Glomerular visceral epithelial cell (primary cell): Measurements from ENCODE around the gene CEP97.
A peak's percentile ranks its signal among the peaks of the same experiment; 100 is the strongest.
"Not testable (repeated sequence)": the region's sequence is repeated elsewhere in the genome, so short reads cannot be mapped to it uniquely, and the experiment has no call there.

Source experiments
- DNase-seq: peaks from one replicate; pipeline ENCODE4 v3.0.0-alpha.2; 2016; ENCODE audit errors: extremely low spot score

The CEP97 gene, protein sequence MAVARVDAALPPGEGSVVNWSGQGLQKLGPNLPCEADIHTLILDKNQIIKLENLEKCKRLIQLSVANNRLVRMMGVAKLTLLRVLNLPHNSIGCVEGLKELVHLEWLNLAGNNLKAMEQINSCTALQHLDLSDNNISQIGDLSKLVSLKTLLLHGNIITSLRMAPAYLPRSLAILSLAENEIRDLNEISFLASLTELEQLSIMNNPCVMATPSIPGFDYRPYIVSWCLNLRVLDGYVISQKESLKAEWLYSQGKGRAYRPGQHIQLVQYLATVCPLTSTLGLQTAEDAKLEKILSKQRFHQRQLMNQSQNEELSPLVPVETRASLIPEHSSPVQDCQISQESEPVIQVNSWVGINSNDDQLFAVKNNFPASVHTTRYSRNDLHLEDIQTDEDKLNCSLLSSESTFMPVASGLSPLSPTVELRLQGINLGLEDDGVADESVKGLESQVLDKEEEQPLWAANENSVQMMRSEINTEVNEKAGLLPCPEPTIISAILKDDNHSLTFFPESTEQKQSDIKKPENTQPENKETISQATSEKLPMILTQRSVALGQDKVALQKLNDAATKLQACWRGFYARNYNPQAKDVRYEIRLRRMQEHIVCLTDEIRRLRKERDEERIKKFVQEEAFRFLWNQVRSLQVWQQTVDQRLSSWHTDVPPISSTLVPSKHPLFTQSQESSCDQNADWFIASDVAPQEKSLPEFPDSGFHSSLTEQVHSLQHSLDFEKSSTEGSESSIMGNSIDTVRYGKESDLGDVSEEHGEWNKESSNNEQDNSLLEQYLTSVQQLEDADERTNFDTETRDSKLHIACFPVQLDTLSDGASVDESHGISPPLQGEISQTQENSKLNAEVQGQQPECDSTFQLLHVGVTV

DNA sequence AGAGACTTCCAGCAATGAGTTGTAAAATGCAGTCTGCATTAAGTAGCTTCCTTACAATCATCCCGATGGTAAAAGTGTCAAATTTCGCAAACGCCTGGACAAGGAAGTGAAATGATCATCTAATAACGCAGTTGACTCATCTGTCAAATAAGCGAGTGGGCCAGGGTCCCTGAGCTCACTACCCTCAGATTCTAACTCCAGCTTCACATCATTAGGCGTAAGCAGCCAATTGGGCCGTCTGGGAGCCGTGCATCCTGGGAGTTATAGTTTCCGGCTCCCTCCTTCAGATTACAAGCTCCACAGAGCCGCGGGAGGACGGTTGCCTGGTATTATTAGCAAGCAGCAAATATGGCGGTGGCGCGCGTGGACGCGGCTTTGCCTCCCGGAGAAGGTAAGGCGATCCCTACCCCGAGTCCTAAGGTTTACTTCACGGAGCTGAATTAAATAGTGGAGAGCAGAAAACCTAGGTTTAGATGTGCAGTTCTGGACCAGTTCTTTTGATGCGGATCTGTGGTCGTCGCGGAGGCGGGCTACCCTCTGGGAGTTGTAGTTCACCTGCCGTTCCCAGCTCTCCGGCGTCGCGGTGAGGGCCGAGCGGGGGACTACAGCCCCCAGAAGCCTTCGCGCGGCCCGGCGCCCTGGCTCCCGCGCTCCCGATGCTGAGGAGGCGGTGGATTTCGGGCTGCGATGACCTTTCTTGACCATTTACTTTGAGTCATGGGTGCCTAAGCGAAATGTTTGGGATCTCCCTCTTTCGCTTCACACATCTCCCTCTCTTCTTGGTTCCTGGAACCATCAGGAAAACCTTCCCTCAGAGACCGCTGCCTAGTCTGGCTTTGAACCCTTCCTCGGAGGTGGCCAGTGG is at the start of gene CEP97:
Gene CEP97 (plus strand): TSS at position 286 of the 865 bp plus-strand sequence. CDS start 63 bp downstream, at position 349.
- DNase-seq, result peak; percentile 90

- DNase-seq, result no peak
Measured at GRCh38 chr3:101675709-101676215, 48.7 kb upstream of the CEP97 start.

DNA sequence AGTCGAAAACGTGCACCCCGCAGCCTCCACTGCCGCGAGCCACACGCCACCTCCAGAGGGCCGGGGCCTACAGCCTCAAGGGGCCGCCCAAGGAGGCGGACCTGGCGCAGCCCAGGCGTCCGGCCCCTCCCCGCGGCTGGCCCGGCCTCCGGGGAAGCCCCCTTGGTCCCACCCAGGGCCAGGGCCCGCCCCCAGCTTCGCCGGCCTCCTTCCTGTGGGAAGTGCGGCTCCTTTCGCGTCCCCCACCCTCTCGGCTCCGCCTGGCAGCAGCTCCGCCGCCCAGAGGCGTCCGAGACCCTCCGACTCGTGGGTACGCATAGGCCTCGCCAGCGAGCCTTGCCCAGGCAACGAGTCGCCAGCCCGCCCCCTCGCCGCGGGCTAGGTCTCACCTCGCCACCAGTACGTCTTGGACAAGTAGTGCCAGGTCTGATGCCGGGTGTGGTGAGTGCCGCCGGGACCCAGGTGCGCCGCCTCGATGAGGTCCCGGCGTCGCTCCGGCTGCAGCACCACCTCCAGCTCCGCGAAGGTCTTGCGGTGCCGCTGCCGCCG is 48.1 kb upstream of the CEP97 start:
- peak; percentile 97 for DNase-seq

DNA sequence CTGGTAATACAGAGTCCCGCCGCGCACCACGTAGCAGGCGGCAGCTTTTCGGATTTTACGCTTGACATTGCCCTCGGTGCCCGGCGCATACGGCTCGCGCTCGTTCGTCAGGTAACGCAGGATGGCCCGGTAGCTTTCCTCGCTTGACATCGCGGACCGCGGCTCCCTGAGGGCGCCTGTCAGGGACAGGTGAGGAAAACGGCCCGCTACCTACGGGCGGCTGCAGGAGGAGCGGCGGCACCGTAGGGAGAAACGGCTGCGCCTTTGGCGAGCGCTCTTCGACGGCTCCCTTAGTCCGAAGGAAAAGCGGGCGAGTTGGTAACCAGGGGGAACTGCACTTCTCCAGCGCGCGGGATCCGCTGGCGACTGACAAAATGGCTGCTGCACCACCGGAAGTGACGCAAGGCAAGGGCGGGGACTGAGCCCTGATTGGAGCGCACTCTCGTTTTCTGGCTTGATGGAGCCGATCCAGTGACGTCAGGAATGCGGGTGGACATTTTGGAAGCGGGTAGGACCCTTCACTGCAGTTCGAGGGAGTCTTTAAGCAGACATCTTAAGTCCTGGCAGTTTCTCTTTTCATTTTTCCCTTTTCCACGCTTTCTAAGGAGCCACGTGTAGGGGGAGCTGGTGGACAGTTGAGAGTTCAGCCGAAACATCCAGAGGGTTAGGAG is 47.5 kb upstream of the CEP97 start, which contains the start of gene ZBTB11:
Gene ZBTB11 (minus strand): TSS at position 368 of the 671 bp plus-strand sequence. CDS start 218 bp downstream, at position 150.
- DNase-seq, result peak; percentile 99

- no peak for DNase-seq
Measured at GRCh38 chr3:101677436-101678286, 46.8 kb upstream of the CEP97 start.

DNA sequence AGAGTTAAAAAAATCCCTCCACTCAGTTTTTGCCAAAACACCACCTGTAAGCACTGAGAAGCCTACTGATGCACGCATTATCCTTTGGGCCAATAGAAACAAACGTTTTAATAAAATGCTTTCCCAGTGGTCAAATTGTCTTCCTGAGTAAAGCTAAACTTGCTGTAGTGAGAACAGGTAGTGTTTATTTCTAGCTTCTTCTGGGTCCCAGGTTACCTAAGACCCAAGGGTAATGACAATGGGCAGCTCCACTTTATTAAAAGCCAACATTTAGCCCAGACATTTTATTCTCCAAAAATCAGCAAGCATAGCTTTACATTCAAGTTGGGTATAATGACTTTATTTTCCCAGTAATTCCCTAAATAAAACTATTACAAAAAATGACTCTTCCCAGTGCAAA is 45.6 kb upstream of the CEP97 start:
- not testable (repeated sequence) for DNase-seq

GRCh38 chr3:101680466-101680865 is 43.9 kb upstream of the CEP97 start:
- no peak for DNase-seq

DNA sequence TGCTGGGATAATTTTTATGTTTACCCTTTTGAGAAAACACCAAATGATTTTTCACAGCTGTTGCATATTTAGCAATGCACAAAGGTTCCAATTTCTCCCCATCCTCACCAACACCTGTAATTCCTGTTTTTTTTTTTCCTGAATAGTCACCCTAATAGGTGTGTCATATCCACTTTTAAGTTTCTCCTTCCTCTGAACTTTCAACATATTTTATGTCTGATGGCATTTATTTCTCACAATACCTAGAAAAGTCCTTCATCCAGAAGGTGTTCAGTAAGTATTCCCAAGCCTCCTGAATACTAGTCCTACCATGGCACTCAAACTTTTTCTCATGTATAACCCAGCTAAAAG is 39.4 kb upstream of the CEP97 start:
- no peak for DNase-seq

DNA sequence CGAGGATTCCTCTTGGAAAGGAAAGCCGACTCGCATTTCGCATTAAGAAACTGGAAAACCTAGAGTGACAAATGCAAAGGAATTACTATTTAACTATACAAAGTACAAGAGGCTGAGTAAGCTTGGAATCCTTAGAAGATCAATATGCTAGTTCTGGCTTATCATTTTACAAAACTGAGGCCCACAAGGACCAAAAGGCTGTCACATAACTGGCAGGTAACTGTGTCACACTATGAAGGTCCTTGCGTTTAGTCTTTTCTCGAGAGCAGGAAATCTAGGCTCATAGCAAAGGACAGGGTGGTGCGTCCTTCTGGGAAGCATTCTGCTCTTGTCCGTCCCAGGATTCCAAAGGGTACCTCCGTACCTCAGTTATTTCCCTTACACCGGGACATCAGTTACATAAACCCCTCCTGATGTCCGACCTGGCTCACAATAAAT is 38.5 kb upstream of the CEP97 start:
- peak; percentile 17 for DNase-seq

GRCh38 chr3:101687142-101687931 is 37.1 kb upstream of the CEP97 start:
- no peak for DNase-seq

GRCh38 chr3:101689286-101689685 is 35.1 kb upstream of the CEP97 start:
- no peak for DNase-seq

DNA sequence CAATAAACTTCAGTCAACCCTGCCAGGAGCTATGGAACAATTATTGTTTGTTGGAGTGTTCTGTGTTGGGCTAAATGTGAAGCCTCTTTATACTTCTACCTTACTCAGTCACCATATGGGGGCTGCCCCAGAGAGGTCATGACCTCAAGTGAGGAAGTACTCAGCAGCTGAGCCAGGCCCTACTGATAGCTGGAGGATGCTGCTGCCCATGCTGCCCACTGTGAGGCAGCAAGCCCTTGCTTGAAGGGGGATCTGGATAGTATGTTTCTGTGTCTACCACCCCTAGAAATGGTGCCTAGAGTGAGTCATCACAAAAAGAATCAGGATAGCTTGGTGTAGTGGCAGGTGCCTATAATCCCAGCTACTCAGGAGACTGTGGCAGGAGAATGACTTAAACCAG is 33.4 kb upstream of the CEP97 start:
- no peak for DNase-seq

DNA sequence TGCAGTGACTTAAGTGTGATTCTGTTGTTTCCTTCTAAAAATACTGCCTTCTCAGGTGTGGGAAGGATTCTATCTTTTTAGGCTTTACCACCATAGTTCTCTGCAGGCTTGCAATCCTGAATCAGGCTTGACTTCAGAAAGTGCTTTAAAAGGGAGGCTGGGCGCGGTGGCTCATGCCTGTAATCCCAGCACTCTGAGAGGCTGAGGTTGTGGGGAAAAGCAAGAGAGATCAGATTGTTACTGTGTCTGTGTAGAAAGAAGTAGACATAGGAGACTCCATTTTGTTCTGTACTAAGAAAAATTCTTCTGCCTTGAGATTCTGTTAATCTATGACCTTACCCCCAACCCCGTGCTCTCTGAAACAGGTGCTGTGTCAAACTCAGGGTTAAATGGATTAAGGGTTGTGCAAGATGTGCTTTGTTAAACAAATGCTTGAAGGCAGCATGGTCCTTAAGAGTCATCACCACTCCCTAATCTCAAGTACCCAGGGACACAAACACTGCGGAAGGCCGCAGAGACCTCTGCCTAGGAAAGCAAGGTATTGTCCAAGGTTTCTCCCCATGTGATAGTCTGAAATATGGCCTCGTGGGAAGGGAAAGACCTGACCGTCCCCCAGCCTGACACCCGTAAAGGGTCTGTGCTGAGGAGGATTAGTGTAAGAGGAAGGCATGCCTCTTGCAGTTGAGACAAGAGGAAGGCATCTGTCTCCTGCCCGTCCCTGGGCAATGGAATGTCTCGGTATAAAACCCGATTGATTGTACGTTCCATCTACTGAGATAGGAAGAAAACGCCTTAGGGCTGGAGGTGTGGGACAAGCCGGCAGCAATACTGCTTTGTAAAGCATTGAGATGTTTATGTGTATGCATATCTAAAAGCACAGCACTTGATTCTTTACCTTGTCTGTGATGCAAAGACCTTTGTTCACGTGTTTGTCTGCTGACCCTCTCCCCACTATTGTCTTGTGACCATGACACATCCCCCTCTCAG is 32.4 kb upstream of the CEP97 start:
- DNase-seq, result not testable (repeated sequence)

DNA sequence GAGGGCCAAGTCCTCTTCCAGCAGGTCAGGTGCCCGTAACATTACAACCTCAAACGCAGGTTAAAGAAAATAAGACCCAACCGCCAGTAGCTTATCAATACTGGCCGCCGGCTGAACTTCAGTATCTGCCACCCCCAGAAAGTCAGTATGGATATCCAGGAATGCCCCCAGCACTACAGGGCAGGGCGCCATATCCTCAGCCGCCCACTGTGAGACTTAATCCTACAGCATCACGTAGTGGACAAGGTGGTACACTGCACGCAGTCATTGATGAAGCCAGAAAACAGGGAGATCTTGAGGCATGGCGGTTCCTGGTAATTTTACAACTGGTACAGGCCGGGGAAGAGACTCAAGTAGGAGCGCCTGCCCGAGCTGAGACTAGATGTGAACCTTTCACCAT is 30.9 kb upstream of the CEP97 start:
- DNase-seq, result peak; percentile 25

DNA sequence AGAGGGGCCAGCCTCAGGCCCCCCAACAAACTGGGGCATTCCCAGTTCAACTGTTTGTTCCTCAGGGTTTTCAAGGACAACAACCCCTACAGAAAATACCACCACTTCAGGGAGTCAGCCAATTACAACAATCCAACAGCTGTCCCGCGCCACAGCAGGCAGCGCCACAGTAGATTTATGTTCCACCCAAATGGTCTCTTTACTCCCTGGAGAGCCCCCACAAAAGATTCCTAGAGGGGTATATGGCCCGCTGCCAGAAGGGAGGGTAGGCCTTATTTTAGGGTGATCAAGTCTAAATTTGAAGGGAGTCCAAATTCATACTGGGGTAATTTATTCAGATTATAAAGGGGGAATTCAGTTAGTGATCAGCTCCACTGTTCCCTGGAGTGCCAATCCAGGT is 29.6 kb upstream of the CEP97 start:
- DNase-seq, result not testable (repeated sequence)

DNA sequence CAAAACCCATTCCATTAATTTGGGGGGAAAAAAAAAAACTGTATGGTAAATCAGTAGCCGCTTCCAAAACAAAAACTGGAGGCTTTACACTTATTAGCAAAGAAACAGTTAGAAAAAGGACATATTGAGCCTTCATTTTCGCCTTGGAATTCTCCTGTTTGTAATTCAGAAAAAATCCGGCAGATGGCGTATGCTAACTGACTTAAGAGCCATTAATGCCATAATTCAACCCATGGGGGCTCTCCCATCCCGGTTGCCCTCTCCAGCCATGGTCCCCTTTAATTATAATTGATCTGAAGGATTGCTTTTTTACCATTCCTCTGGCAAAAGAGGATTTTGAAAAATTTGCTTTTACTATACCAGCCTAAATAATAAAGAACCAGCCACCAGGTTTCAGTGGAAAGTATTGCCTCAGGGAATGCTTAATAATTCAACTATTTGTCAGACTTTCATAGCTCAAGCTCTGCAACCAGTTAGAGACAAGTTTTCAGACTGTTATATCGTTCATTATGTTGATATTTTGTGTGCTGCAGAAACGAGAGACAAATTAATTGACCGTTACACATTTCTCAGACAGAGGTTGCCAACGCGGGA is 28.5 kb upstream of the CEP97 start:
- peak; percentile 66 for DNase-seq
